Keratinocyte (primary cell): ENCODE results near the gene MICALL2. TPM values are rescaled to one million over a fixed set of nuclear protein-coding genes. Genes with fewer than 3 reads are reported as not detected.

Source experiments
- DNase-seq: peaks from one replicate; pipeline ENCODE4 v3.0.0-alpha.2; 2011; ENCODE audit warnings: low read depth, missing footprints, low spot score
- FAIRE-seq: peaks from 2 replicates; lab custom pipeline; 2011; peaks lifted over from hg19 to GRCh38; lab: Jason Lieb, UNC
- H2AFZ ChIP-seq: 2 replicates; pipeline ENCODE4 v1.6.0; 2012; ENCODE audit warnings: low read length, control low read depth, inconsistent platforms; ENCODE audit not compliant: control insufficient read depth
- H3K27ac ChIP-seq: 2 replicates; pipeline ENCODE4 v1.5.1; 2011; ENCODE audit warnings: low read length; ENCODE audit not compliant: control insufficient read depth, insufficient read depth
- H3K27me3 ChIP-seq: 3 replicates; pipeline ENCODE4 v1.6.0; 2011; ENCODE audit warnings: low read length; ENCODE audit not compliant: control insufficient read depth, insufficient read depth; ENCODE audit errors: extremely low read depth
- H3K36me3 ChIP-seq, 2 experiments: 2 replicates in 1 of 2; 3 replicates in 1 of 2; pipeline ENCODE4 v1.5.1; 2011; ENCODE audit warnings: low read length in 2 of 2, mild to moderate bottlenecking in 1 of 2; ENCODE audit not compliant: control insufficient read depth in 2 of 2, insufficient read depth in 2 of 2; ENCODE audit errors: extremely low read depth in 1 of 2
- H3K4me1 ChIP-seq: 3 replicates; pipeline ENCODE4 v1.5.1; 2011; ENCODE audit warnings: low read length; ENCODE audit not compliant: control insufficient read depth, insufficient read depth; ENCODE audit errors: extremely low read depth
- H3K4me2 ChIP-seq: 3 replicates; pipeline ENCODE4 v1.6.0; 2011; ENCODE audit warnings: low read depth, low read length; ENCODE audit not compliant: control insufficient read depth, insufficient read depth; ENCODE audit errors: extremely low read depth
- H3K4me3 ChIP-seq, 3 experiments: fragments of 200-600 bp in 1 of 3; sonication (generic) in 1 of 3; 2 replicates in 2 of 3; 3 replicates in 1 of 3; pipeline ENCODE4 v1.5.1; 2011 to 2016; ENCODE audit warnings: low read length in 3 of 3, mild to moderate bottlenecking in 3 of 3, control low read depth in 2 of 3, inconsistent platforms in 1 of 3, low read depth in 1 of 3, mixed read lengths in 1 of 3, mixed run types in 1 of 3, moderate library complexity in 1 of 3; ENCODE audit not compliant: control insufficient read depth in 2 of 3, insufficient read depth in 2 of 3; ENCODE audit errors: extremely low read depth in 1 of 3
- H3K79me2 ChIP-seq: 2 replicates; pipeline ENCODE4 v1.6.0; 2012; ENCODE audit warnings: low read length; ENCODE audit not compliant: control insufficient read depth, insufficient read depth
- H3K9ac ChIP-seq: 3 replicates; pipeline ENCODE4 v1.6.0; 2011; ENCODE audit warnings: low read length; ENCODE audit not compliant: control insufficient read depth, insufficient read depth; ENCODE audit errors: extremely low read depth
- H3K9me1 ChIP-seq: 3 replicates; pipeline ENCODE4 v1.6.0; 2011; ENCODE audit warnings: low read length; ENCODE audit not compliant: control insufficient read depth, insufficient read depth; ENCODE audit errors: extremely low read depth
- H3K9me3 ChIP-seq: 2 replicates; pipeline ENCODE4 v1.5.1; 2012; ENCODE audit warnings: low read depth, low read length; ENCODE audit not compliant: control insufficient read depth
- H4K20me1 ChIP-seq: 3 replicates; pipeline ENCODE4 v1.6.0; 2011; ENCODE audit warnings: low read length; ENCODE audit not compliant: control insufficient read depth, insufficient read depth; ENCODE audit errors: extremely low read depth
- EZH2 ChIP-seq: IDR thresholded peaks from one replicate; pipeline ENCODE4 v1.6.1; 2012; ENCODE audit warnings: inconsistent platforms, mild to moderate bottlenecking, low read length, moderate library complexity
- dilution Hi-C: fragments of 300-500 bp; cut with MboI; formaldehyde crosslinking; loops from one replicate; pipeline ENCODE4 v1.7.0; 2020; ENCODE audit warnings: low sequenced_read_pairs; ENCODE audit not compliant: extremely low pct_ligation_motif_present
- polyA plus RNA-seq, 5 experiments: library from polyadenylated mRNA; depleted of rRNA in 3 of 5; stranded (reverse) in 3 of 5; stranded (forward) in 1 of 5; unstranded in 1 of 5; fragments of >200 nt; gene quantifications; 1 replicate in 1 of 5; 2 replicates in 3 of 5; 3 replicates in 1 of 5; pipeline versions ENCODE4 v1.2.1 to v1.2.3, GENCODE V29; 2011 to 2012; ENCODE audit warnings: missing spikeins in 2 of 5, low read depth in 1 of 5, low replicate concordance in 1 of 5
- TF ChIP-seq, protein P1 (sequence below), 3 experiments: IDR thresholded peaks in 1 of 3; conservative IDR thresholded peaks in 1 of 3; optimal IDR thresholded peaks in 1 of 3; 2 replicates in 2 of 3; 3 replicates in 1 of 3; pipeline versions ENCODE3 to v1.5.1; 2011; ENCODE audit warnings: low read length in 3 of 3, mild to moderate bottlenecking in 3 of 3, moderate library complexity in 2 of 3, control low read depth in 1 of 3, inconsistent platforms in 1 of 3; ENCODE audit not compliant: insufficient read depth in 2 of 3; ENCODE audit errors: extremely low read depth in 1 of 3

MICALL2 gene
- polyA plus RNA-seq, 1 donor (not counting 4 experiments of a cell fraction or from before 2014, with no cell fraction given) = 10.4 TPM

DNA sequence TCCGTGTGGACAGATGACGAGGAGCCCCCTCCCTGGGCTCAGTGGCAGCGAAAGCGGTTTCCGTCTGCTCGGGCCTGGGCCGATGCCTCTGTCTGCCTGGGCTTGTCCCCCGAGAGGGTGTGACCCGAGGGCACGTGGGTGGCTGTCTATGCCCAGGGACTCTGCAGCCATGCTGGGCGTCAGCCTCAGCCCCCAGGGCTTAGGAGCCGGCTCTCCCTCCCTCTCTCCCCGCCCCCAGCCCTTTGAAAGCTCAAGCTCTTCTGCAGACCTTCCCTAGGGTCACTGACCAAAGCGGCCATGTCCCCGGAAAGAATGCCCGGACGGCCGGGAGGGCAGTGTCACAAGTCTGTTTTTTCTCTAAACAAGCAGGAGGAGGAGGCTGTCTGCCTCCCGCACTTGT lies 7.1 kb downstream of the MICALL2 start:
- H3K4me2 ChIP-seq = peak overlapping the region; percentile 62
- DNase-seq = no peak
- H3K4me3 ChIP-seq = peak overlapping the region in 2 of 3 experiments; percentile 10 to 37
- dilution Hi-C loops = no loop called here
- peaks cover 30% of the 10 kb centered on the region for H3K4me1 ChIP-seq
- H4K20me1 ChIP-seq = peaks cover under 1% of the 10 kb centered on the region
- peaks cover 48% of the 10 kb centered on the region for H3K79me2 ChIP-seq
- no peaks in the 10 kb centered on the region for H3K9me1 ChIP-seq
- peaks cover 0 to 3% of the 10 kb centered on the region in 2 experiments for H3K36me3 ChIP-seq
- TF ChIP-seq, protein P1, sequence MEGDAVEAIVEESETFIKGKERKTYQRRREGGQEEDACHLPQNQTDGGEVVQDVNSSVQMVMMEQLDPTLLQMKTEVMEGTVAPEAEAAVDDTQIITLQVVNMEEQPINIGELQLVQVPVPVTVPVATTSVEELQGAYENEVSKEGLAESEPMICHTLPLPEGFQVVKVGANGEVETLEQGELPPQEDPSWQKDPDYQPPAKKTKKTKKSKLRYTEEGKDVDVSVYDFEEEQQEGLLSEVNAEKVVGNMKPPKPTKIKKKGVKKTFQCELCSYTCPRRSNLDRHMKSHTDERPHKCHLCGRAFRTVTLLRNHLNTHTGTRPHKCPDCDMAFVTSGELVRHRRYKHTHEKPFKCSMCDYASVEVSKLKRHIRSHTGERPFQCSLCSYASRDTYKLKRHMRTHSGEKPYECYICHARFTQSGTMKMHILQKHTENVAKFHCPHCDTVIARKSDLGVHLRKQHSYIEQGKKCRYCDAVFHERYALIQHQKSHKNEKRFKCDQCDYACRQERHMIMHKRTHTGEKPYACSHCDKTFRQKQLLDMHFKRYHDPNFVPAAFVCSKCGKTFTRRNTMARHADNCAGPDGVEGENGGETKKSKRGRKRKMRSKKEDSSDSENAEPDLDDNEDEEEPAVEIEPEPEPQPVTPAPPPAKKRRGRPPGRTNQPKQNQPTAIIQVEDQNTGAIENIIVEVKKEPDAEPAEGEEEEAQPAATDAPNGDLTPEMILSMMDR (optimal IDR thresholded peaks at IDR 0.05 in 1 of 3, IDR thresholded peaks at IDR 0.05 in 1 of 3, conservative IDR thresholded peaks at IDR 0.05 in 1 of 3; ENCODE audit: extremely low read depth in 1 of 3, insufficient read depth in 2 of 3, low read length in 3 of 3) = no peak
- TF ChIP-seq EZH2 = no peak
- H3K27me3 ChIP-seq = no peaks in the 10 kb centered on the region
- peak overlapping the region; percentile 15 for H3K9ac ChIP-seq
- FAIRE-seq = no peak
- H3K27ac ChIP-seq = no peak overlapping the region
- no peak overlapping the region for H2AFZ ChIP-seq
- no peaks in the 10 kb centered on the region for H3K9me3 ChIP-seq

DNA sequence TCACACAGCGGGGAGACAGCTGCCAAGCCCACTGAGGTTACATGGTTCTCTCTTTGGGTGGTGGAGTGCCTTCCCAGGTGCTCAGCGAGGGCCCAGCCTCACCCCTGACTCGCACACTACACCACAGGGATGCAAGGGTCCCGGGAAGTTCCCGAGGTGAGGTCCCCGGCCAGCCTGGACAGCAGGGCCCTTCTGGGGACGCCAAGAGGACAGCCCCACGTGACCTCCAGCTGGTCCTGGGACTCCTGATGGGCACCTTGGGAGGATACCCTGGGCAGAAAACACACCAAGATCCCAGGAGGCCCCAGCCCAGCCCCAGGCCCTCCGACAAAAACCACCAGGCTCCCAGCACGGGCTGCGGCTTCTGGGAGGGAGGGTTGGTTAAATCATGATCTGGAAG lies 8.3 kb downstream of the MICALL2 start:
- peaks cover 39% of the 10 kb centered on the region for H3K79me2 ChIP-seq
- no peak for DNase-seq
- H3K4me3 ChIP-seq = no peak overlapping the region
- H3K27me3 ChIP-seq = no peaks in the 10 kb centered on the region
- no peak overlapping the region for H2AFZ ChIP-seq
- no peaks in the 10 kb centered on the region for H3K9me3 ChIP-seq
- no peak overlapping the region for H3K27ac ChIP-seq
- no peak overlapping the region for H3K4me2 ChIP-seq
- H3K36me3 ChIP-seq = peaks cover 0 to 3% of the 10 kb centered on the region in 2 experiments
- FAIRE-seq = no peak
- H4K20me1 ChIP-seq = no peaks in the 10 kb centered on the region
- TF ChIP-seq, protein P1 (optimal IDR thresholded peaks at IDR 0.05 in 1 of 3, IDR thresholded peaks at IDR 0.05 in 1 of 3, conservative IDR thresholded peaks at IDR 0.05 in 1 of 3; ENCODE audit: extremely low read depth in 1 of 3, insufficient read depth in 2 of 3, low read length in 3 of 3) = no peak
- no peak for TF ChIP-seq EZH2
- dilution Hi-C loops = no loop called here
- H3K9ac ChIP-seq = no peak overlapping the region
- H3K9me1 ChIP-seq = no peaks in the 10 kb centered on the region
- H3K4me1 ChIP-seq = peaks cover 26% of the 10 kb centered on the region
